ENCODE results near the gene PRKCH.

DNA sequence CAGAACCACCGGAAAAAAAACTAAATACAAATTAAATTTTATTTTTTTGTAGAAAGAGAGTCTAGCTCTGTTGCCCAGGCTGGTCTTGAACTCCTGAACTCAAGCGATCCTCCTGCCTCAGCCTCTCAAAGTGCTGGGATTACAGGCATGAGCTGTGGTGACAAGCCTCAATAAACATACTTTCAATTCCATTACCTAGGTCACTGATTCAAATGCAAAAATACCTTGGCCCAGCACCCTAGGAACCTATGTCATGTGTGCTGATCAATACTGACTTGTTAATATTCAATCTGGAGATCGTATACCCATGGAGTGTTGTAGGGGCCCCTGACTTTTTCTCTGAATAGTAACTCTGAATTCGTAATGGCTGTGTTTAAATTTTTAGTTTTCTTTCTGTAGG is 33.2 kb upstream of the PRKCH start:
- TF ChIP-seq EZH2 (IDR thresholded peaks at IDR 0.05; ENCODE audit: insufficient read depth, poor library complexity, severe bottlenecking) (no peak), EZH2phosphoT487 (IDR thresholded peaks at IDR 0.05; ENCODE audit: insufficient read depth, low read depth) (no peak)

All from GM23248 (cell line).